Chondrocyte (in vitro differentiated cells): ENCODE results near the gene ANKK1. TPM values are rescaled to one million over a fixed set of nuclear protein-coding genes. Genes with fewer than 3 reads are reported as not detected.

Experiments used
- DNase-seq: peaks from one replicate; pipeline ENCODE4 v3.0.0; 2021; ENCODE audit warnings: mixed read lengths, low spot score
- H3K27ac Mint-ChIP-seq: one replicate; pipeline ENCODE4 v1.8.0; 2021; ENCODE audit warnings: mild to moderate bottlenecking, moderate library complexity, mixed read lengths; ENCODE audit not compliant: unreplicated experiment
- H3K27me3 Mint-ChIP-seq: 2 replicates; pipeline ENCODE4 v1.8.0; 2021; ENCODE audit warnings: low read depth, mixed read lengths
- H3K36me3 Mint-ChIP-seq: 2 replicates; pipeline ENCODE4 v1.8.0; 2021; ENCODE audit warnings: low read depth, mixed read lengths
- H3K4me1 Mint-ChIP-seq: 2 replicates; pipeline ENCODE4 v1.8.0; 2021; ENCODE audit warnings: low read depth, mild to moderate bottlenecking, mixed read lengths
- H3K4me3 Mint-ChIP-seq: one replicate; pipeline ENCODE4 v1.8.0; 2021; ENCODE audit warnings: mild to moderate bottlenecking, moderate library complexity, mixed read lengths; ENCODE audit not compliant: unreplicated experiment
- H3K9me3 Mint-ChIP-seq: 2 replicates; pipeline ENCODE4 v1.8.0; 2021; ENCODE audit warnings: low read depth, mixed read lengths
- CTCF ChIP-seq: fragments of 200-600 bp; sonication (generic); IDR thresholded peaks from 2 replicates; pipeline ENCODE4 v1.5.0; 2021; ENCODE audit warnings: antibody characterized with exemption, mild to moderate bottlenecking, moderate library complexity
- total RNA-seq: library from RNA; stranded (reverse); gene quantifications from 3 replicates; pipeline ENCODE4 v1.2.1, GENCODE V29; 2021

ANKK1 gene
- total RNA-seq, 1 donor from 2014 or later: not detected

GRCh38 chr11:113398669-113399430 is 11.3 kb downstream of the ANKK1 start:
- Mint-ChIP-seq H3K4me3 (no peak overlapping the region), H3K27ac (no peak overlapping the region), H3K4me1 (peaks cover 8% of the 10 kb centered on the region), H3K9me3 (no peaks in the 10 kb centered on the region), H3K36me3 (no peaks in the 10 kb centered on the region), H3K27me3 (peaks cover 19% of the 10 kb centered on the region)
- no peak for DNase-seq
- no peak for TF ChIP-seq CTCF

DNA sequence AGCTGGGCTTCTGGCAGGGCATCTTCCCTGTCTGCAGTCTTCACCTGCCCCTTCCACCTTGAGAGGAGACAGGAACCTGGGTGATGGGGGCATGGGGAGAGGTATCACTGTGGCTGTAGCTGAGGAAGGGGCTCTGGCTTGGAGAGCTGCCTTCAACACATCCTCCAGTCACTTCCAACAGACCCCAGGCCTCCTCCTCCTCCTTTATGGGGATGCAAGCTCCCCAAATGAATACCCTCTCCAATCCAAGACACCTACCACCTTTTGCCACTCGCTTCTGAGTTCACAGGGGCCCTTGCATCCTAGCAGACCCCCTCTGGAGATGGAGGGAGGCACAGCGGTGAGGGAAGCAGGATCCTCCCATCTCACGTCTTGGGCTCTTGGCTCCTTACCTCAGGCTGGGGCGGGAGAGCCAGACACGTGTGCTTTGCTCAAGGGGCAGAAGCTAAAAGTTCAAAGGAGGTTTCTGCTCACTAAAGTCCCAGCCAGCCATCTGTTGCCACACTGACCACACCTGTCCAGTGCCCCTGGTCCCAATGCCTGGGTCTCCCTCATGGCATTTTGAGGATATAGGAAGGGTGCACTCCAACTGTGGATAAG is 13.2 kb downstream of the ANKK1 start:
- Mint-ChIP-seq H3K27ac (no peak overlapping the region), H3K4me3 (no peak overlapping the region), H3K36me3 (no peaks in the 10 kb centered on the region), H3K9me3 (no peaks in the 10 kb centered on the region), H3K27me3 (peaks cover 26% of the 10 kb centered on the region), H3K4me1 (peaks cover 8% of the 10 kb centered on the region)
- no peak for TF ChIP-seq CTCF
- DNase-seq: no peak

GRCh38 chr11:113401718-113402117 is 14.1 kb downstream of the ANKK1 start:
- no peak overlapping the region for H3K27ac Mint-ChIP-seq
- no peak for DNase-seq
- H3K36me3 Mint-ChIP-seq: no peaks in the 10 kb centered on the region
- H3K4me3 Mint-ChIP-seq: no peak overlapping the region
- no peaks in the 10 kb centered on the region for H3K9me3 Mint-ChIP-seq
- TF ChIP-seq CTCF: no peak
- H3K27me3 Mint-ChIP-seq: peaks cover 26% of the 10 kb centered on the region
- H3K4me1 Mint-ChIP-seq: peaks cover 8% of the 10 kb centered on the region

DNA sequence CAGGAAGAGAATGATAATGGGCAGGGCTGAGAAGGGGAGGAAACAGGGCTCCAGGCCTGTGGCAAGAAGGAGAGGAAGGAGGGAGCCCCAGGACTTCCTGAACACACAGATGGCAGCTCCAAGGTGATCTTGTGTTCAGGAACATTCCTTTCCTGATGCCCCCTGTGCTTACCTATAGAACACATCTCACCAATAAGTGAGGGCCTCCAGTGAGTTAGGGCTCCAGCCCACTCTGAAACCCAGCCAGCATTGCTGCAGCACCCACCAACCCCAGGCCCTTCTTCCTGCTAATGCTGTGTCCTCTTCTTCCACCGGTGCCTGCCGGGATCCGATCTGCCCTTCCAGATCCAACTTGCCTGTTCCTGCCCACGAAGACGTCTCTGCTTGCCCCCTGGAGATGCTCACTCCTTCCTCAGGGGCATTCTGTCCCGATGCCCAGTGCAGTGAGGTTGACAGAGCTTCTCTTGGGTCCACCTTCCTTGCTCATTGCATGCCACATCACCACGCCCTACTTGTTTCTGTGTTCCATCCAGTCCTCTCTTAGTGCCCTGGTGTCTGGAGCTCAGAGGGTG is 17.4 kb downstream of the ANKK1 start:
- no peak for TF ChIP-seq CTCF
- H3K27me3 Mint-ChIP-seq: peaks cover 28% of the 10 kb centered on the region
- no peak for DNase-seq
- no peak overlapping the region for H3K4me3 Mint-ChIP-seq
- H3K27ac Mint-ChIP-seq: no peak overlapping the region
- no peaks in the 10 kb centered on the region for H3K9me3 Mint-ChIP-seq
- H3K4me1 Mint-ChIP-seq: peaks cover 8% of the 10 kb centered on the region
- no peaks in the 10 kb centered on the region for H3K36me3 Mint-ChIP-seq

DNA sequence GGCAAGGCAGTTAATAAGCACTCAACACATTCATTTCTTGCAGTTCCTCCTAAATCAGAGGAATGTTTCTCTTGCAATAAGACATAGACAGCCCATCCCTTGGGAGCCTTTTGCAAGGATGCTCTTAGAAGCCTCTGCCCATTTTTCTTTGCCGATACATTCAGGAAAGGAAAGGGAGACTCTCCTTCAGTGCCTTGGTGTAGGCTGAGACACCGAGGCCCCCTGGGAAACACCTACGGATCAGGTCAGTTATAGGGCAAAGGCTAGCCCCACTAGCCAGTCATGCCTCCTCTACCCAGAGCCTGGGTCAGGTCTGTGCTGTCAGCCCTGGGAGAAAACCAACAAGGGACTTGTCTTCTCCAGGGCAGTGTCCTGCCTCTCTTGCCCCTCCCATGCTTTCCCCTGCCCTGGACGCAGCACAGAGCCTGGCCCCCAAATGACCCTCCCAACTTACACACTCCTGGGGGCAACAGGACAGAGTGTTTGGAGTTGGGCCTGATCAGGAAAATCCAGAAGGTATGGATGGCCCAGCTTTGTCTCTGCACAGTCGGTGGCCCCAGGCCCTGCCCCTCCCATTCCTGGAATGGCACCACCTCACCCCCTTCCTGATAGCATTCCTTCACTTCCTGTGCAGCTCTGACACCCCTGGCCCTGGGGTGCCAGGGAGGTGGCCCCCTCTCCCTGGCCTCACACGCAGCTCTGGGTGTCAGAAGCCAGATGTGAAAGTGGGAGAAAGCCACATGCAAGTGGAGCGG is 18.3 kb downstream of the ANKK1 start:
- DNase-seq: no peak

More for the DNA sequence above, 18.3 kb downstream of the ANKK1 start:
- no peak overlapping the region for H3K4me3 Mint-ChIP-seq
- no peaks in the 10 kb centered on the region for H3K9me3 Mint-ChIP-seq
- peaks cover 26% of the 10 kb centered on the region for H3K27me3 Mint-ChIP-seq
- H3K36me3 Mint-ChIP-seq: no peaks in the 10 kb centered on the region
- TF ChIP-seq CTCF: no peak
- H3K4me1 Mint-ChIP-seq: peaks cover 8% of the 10 kb centered on the region
- no peak overlapping the region for H3K27ac Mint-ChIP-seq
